ENCODE data around the gene TMEM30A. TPM values are rescaled to one million over a fixed set of nuclear protein-coding genes. Genes with fewer than 3 reads are reported as not detected.

Gene TMEM30A
- total RNA-seq, 1 experiment from 2014 or later = 152 TPM

DNA sequence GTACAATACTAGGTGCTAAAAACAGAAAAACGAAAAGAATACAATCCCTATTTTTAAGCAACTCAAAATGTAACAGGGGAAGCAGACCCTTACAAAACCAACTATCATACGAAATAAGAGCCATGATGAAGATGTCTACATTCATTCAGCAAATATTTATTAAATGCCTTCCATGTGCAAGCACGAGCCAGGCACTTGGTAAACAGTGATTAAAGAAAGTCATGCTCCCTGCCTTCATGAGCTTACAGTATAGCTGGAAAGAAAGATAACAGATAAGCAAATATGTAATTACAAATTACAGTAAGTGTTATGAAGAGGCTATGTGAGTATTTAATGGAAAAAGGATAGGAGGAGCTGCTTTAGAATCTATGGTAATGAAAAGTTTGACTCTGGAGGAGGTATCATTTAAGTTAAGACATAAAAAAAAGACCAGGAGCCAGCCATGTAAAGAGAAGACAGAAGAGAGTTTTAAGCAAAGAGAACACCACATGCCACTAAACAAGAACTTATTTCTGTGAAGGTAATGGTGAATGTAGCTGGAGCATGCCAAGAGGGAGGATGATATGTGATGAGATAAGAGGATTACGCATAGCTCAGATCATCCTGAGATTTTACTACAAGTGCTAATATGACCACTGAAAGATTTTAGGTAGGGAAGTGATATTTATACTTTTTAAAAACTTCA lies 21.7 kb downstream of the TMEM30A start:
- DNase-seq (ENCODE audit: low spot score) = no peak

DNA sequence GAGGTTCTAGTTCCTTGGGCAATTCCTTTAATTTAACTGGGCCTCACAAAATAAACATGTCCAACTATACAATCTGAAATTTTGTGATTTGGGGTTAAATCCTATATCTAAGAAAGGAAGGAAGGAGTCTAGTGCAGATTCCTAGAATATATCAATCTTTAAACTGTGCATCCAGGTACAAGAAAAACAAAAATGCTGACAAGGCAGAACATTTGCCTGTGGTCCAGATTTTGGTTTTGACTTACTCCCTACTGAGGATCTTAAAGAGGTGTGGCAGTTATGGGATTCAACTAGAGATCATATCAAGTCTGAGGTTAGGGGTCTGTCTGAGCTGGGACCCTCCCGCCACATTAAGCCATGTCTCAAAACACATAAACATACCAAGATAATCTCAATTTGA lies 23.3 kb downstream of the TMEM30A start:
- no peak for DNase-seq (ENCODE audit: low spot score)

- no peak for DNase-seq (ENCODE audit: low spot score)
Measured at GRCh38 chr6:75257343-75258087, 27.1 kb downstream of the TMEM30A start.

GRCh38 chr6:75250552-75250951 lies 34.0 kb downstream of the TMEM30A start:
- DNase-seq (ENCODE audit: low spot score) = no peak

- no peak for DNase-seq (ENCODE audit: low spot score)
Measured at GRCh38 chr6:75249837-75250236, 34.8 kb downstream of the TMEM30A start.

GRCh38 chr6:75246386-75246785 lies 38.2 kb downstream of the TMEM30A start:
- no peak for DNase-seq (ENCODE audit: low spot score)

DNA sequence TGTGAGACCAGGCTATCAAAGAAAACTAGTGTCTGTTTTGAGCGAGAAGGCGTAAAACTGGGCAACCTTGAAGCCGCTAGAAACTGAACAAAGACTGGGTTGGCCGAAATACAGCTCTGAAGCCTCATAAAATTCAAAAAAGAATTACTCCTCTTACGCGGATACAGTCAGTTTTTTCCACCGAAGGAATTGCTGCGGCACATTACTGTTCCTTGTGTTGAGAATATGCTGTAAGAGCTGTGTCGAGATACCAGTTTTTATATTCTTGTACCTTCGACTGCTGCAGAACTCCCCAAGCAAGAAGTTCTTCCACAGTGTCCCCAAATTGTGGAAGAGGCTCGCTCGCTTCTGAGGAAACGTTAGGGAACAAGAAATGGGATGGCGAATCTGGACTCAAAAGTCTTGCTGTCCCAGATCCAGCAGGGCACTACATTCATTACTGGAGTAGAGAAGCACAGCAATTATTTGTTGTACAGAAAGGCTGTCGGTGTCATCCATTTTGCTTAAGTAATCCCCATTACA lies 40.5 kb downstream of the TMEM30A start:
- no peak for DNase-seq (ENCODE audit: low spot score)

- DNase-seq (ENCODE audit: low spot score) = peak; percentile 98
Measured at GRCh38 chr6:75243333-75244062, 41.1 kb downstream of the TMEM30A start, which contains the start of gene COX7A2. TSS of gene COX7A2 (minus strand) at chr6:75243801. CDS start at chr6:75243734, 67 bp downstream.

DNA sequence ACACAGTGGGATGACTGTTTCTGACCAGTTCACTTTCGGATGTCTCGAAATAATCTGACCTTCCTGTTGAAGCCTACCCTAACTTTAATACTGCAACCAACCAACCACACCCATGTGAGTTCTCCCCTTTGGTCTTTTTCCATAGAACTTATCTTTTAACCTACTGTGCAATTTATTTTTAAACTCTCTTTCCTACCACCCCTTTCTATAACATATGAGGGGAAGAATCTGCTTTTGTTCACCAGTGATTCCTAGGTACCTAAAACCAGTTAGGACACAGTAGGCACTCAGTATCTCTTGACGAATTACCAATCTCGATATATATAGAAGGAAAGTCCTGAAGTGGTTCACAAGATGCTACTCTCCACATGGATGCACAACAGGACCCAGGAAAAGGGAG lies 48.0 kb downstream of the TMEM30A start:
- no peak for DNase-seq (ENCODE audit: low spot score)

DNA sequence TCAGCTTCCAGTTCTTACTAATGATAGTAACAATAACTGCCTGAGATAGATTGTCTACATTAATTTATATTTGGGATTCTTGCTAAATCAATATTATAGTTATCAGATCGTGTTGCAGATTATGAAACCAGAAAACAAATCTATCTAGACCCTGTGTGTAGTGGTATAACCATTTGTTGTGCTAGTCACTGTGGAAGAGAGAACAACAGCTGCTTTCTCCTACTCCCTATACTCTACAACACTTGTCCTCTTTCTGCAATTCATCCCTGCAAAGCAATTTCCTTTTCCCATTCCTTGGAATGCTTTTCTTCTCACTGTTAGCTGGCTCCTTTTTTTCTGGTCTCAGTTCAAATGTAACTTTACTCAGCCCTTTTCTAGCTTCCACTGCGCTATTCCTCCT lies 49.3 kb downstream of the TMEM30A start:
- no peak for DNase-seq (ENCODE audit: low spot score)

DNA sequence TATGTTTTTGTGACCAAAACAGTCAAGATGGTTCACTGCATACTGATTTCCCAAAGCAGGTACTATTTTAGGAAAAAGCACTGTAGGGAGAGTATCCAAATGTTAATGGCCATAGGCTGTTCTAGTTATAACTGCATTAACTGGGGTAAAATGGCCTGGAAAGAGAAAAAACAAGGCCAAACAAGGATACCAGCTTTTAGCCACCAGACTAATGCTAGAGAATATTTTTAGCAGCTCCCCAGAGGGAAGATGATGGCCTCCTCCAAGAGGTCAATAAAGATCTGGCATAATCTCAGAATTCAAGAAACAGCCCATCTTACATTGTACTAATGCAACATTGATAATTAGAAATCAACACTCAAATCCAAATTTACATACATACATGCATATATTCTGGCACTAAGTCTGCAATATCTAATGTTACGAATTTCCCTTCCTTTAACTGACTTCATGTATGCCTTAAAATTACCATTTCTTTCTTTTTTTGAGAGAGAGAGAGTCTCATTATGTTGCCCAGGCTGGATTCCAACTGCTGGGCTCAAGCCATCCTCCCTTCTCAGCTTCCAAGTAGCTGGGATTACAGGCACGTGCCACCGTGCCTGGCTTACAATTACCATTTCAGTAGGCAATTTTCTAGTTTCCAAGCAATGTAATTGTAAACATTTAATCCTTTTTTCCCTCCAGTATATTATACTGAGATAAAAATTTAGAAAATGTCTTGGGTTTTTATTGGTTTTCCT lies 50.3 kb downstream of the TMEM30A start:
- no peak for DNase-seq (ENCODE audit: low spot score)

DNA sequence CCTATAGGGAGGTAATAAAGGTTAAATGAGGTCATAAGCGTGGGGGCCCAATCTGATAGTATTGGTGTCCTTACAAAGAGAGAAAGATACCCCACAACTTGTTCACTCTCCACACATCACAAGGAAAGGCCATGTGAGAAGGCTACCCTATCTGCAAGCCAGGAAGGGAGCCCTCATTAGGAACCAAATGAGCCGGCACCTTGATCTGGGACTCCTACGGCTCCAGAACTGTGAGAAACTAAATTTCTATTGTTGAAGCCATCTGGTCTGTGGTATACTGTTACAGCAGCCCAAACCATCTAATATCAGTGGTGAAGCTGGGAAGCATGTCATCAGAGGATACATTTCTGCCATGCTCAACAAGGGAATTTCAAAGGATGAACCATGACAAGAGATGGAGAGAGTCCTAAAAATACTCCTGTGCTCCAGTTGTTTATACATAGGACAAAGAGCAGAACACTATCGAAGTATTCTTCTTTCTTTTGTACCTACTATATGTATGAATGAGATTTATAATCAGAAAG lies 51.4 kb downstream of the TMEM30A start:
- DNase-seq (ENCODE audit: low spot score) = no peak

GRCh38 chr6:75230484-75231325 lies 53.9 kb downstream of the TMEM30A start:
- DNase-seq (ENCODE audit: low spot score) = peak; percentile 66

GRCh38 chr6:75224303-75224926 lies 60.2 kb downstream of the TMEM30A start:
- no peak for DNase-seq (ENCODE audit: low spot score)

DNA sequence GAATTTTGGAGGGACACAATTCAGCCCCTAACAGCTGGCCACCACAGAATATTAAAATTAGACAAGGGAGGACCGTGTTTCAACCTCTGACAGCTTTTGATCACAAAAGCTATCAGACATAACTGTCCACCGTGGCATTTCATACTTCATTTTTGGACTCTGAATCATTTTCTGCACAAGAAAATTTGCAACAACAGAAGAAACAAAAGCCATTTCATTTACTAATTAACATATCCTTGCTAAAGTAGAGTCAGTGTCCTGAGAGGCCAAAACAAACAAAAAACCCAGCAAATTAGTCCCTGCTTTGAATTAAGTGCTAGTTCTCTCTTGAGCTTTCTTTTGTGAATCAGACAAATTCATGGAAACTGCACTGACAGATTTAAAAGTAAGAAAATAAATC lies 61.2 kb downstream of the TMEM30A start:
- DNase-seq (ENCODE audit: low spot score) = no peak

- DNase-seq (ENCODE audit: low spot score) = no peak
Measured at GRCh38 chr6:75222261-75222660, 62.3 kb downstream of the TMEM30A start.

- DNase-seq (ENCODE audit: low spot score) = no peak
Measured at GRCh38 chr6:75221116-75221515, 63.5 kb downstream of the TMEM30A start.

DNA sequence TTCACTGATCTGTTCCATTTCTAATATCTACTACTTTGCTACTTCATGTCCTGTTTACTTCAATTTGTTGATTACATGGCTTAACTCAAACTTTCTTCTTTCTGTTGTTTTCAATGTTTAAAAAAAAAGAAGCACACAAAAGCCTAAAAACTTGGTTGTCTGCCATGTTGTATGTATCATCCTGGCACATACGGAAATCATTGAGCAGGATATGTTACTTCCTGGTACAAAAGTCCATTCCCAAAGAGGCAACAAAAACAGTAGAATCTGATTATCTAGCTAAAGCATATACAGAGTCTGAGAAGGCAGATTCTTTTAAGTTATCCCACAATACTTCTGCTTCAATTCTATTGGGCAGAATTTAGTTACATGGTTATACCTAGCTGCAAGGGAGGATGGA lies 64.2 kb downstream of the TMEM30A start:
- DNase-seq (ENCODE audit: low spot score) = no peak

DNA sequence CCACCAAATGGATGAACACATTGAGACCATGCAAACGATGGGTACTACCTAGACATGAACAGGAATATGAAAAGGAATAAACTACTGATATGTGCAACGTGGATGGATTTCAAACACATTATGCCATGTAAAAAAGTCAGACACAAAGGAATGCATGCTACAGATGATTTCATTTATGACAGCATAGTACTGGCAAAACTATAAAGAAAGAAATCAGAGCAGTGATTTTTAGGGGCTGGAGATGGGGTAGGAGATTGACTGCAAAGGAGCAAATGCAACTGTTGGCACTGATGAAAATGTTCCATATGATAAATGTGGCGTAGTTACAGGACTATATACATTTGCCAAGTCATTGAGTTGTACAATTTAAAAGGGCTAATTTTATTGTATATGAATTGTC lies 65.3 kb downstream of the TMEM30A start:
- DNase-seq (ENCODE audit: low spot score) = no peak

DNA sequence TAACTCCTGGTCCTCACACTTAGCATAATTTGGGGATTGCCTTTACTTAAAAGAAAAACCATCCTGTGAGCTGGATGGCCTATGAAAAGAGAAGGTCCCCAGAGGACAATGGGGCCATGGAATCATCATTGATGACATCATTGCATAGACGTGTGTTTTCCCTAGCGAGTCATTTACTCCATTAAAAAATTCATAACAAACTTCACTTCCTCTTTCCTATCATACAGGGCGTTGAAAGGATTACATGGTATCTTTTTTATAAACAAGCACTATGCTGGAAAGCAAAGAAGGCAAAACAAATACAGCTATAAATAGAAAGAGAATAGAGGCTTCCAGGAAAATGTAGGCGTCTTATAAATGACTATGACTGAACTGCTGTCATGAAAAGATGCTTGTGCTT lies 67.4 kb downstream of the TMEM30A start:
- peak; percentile 55 for DNase-seq (ENCODE audit: low spot score)

All from H4 (cell line).